SW 1271 (cell line): ENCODE results near the gene WDTC1.
A peak's percentile ranks its signal among the peaks of the same experiment; 100 is the strongest.
"Not testable (repeated sequence)": the region's sequence is repeated elsewhere in the genome, so short reads cannot be mapped to it uniquely, and the experiment has no call there.

ENCODE experiments used
- DNase-seq, 2 experiments: peaks; one replicate each; lab custom pipeline; 2025; lab: John Stamatoyannopoulos, UW

Gene WDTC1, protein sequence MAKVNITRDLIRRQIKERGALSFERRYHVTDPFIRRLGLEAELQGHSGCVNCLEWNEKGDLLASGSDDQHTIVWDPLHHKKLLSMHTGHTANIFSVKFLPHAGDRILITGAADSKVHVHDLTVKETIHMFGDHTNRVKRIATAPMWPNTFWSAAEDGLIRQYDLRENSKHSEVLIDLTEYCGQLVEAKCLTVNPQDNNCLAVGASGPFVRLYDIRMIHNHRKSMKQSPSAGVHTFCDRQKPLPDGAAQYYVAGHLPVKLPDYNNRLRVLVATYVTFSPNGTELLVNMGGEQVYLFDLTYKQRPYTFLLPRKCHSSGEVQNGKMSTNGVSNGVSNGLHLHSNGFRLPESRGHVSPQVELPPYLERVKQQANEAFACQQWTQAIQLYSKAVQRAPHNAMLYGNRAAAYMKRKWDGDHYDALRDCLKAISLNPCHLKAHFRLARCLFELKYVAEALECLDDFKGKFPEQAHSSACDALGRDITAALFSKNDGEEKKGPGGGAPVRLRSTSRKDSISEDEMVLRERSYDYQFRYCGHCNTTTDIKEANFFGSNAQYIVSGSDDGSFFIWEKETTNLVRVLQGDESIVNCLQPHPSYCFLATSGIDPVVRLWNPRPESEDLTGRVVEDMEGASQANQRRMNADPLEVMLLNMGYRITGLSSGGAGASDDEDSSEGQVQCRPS

DNA sequence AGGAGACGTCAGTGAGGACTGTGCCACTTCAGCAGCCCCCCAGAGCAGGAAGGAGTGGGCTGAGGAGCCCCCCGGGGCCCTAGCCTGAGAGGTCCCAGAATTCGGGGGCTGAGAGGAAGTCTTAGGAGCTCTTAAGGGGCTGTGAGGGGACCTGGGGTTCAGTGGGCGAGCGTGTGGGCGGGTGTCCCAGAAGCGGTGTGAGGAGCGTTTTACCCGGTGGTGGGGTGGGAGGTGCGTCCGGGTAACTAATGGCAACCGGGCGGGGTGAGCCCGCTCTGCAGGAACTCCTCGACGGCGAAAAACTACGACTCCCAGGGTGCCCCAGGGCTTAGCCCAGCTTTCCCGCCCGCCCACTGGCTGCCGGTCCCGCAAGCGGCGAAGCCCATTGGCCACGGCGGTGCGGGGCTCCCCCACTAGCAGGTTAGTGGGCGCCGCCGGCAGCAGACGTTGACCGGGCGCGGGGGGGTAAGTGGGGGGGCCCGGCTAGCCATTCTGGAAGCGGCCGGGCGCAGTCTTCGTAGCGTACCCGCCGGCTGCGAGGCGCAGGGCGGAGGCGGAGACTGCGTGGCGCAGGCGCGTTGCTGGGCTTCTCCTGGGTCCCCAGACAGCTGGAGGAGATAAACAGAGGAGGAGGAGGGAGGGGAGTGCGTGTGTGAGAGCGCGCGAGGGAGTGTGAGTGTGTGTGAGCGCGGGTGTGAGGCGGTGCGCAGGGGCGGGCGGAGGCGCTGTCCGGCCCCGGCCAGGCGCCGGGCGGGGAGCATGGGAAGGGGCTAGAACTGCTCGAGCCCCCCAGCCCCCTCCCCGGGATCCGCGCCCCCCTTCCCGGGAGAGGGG lies at the start of gene WDTC1:
WDTC1 (plus strand) TSS at position 584 of the 834 bp plus-strand sequence. CDS start 26,423 bp downstream, outside the sequence.
- DNase-seq = peak; percentile 84 to 89

DNA sequence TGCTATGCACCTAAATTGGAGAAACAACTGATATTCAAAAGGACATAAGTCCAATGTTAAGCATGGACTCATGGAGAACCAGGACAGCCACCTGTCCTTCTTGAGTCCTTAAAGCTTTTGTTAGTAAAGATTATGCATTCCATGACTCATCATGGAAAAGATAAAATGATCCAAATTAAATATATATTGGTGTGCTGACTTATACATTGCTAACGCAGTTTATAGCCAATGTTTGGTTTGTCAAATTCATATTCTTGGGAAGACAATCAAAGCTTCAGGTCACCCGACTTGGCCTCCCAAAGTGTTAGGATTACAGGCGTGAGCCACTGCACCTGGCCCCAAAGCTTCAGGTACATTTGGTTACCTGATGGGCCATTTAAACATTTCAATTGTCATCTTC lies 49.8 kb upstream of the WDTC1 start:
- DNase-seq = not testable (repeated sequence)

DNA sequence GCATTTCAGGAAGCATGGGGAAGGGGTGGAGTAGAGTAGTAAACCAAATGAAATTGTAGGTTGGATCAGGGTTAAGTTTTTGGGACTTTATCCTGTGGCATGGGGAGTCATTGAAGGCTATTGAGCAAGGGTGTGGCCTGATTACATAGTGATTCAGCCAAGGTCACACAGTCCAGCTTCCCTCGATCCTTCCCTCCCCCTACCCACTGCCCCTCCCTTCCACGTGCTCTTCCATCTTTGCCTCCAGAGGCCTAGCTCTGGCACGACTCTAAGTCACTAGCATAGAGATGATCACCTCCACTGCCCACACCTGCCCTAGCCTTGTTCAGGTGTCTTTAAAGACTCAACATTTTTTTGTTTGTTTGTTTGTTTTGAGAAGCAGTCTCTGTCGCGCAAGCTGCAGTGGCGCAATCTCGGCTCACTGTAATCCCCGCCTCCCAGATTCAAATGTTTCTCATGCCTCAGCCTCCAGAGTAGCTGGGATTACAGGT lies 42.3 kb upstream of the WDTC1 start:
- DNase-seq = no peak

DNA sequence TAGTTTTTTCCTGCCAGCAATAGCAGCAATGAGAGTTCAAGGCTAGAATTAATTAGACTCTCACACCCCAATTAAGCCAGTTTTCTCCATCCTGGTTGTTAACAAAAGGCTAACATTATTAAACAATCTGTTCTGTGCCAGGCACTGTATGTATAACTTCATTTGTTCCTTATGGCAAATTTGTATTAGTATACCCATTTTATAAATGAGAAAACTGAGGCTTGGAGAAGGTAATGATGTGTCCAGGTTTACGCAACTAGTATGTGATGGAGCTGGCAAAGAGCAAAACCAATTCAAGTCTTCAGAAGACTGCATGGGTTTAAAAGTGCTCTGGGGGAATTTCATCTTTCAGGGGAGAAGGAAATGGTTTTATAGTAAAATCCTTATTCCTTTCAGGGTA lies 41.2 kb upstream of the WDTC1 start:
- no peak for DNase-seq

DNA sequence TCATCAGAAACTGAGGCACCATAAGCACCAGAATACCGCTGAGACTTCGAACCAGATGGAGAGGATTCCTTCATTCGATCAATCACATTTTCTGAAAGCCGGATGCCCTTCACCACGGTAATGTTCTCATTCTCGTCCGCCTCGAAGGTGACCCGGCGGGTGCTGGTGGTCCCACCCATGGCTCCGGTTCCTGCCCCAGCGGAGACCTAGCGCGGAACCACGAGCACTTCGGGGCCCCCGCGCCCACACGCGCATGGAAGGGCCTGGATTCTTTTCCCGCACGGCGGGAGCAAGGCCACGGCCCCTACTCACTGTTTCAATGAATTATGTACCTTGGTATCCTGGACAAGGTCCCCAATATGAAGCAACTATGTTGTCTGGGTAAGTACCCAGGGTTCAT lies 33.1 kb upstream of the WDTC1 start:
- no peak for DNase-seq

DNA sequence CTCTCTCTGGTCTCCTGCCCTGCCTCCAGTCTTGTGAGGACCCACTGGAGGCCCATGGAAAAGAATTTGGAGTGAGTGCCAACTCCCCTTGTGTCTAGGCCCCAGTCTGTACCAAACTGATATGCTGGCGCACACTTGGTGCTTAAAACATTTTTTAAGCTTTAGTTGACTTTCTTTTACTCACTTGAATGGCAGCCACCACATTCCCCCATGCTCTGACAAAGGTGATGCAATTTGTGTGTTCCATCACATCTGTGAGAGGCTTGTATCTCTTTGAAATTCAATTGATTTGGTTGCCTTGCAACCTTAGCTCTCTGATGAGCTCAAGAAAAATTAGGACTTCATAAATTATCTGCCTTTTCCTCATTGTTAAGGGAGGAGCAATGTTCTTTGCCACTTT lies 30.5 kb upstream of the WDTC1 start:
- DNase-seq = no peak

DNA sequence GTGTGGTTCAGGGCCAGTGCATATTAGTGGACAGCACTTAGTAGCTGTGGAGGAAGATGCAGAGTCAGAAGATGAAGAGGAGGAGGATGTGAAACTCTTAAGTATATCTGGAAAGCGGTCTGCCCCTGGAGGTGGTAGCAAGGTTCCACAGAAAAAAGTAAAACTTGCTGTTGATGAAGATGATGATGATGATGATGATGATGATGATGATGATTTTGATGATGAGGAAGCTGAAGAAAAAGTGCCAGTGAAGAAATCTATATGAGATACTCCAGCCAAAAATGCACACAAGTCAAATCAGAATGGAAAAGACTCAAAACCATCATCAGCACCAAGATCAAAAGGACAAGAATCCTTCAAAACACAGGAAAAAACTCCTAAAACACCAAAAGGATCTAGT lies 27.2 kb upstream of the WDTC1 start:
- not testable (repeated sequence) for DNase-seq

DNA sequence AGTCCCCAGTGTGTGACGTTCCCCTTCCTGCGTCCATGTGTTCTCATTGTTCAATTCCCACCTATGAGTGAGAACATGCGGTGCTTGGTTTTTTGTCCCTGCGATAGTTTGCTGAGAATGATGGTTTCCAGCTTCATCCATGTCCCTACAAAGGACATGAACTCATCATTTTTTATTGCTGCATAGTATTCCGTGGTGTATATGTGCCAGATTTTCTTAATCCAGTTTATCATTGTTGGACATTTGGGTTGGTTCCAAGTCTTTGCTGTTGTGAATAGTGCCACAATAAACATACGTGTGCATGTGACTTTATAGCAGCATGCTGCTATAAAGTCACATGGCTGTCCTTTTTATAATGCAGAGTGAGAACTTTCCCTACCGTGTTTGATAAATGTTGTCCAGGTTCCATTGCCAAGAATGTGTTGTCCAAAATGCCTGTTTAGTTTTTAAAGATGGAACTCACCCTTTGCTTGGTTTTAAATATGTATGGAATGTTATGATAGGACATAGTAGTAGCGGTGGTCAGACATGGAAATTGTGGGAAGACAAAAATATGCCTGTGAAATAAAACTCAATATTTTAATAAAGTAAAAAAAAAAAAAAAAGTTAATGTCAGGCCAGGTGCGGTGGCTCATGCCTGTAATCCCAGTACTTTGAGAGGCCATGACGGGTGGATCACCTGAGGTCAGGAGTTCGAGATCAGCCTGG lies 26.1 kb upstream of the WDTC1 start:
- not testable (repeated sequence) for DNase-seq

DNA sequence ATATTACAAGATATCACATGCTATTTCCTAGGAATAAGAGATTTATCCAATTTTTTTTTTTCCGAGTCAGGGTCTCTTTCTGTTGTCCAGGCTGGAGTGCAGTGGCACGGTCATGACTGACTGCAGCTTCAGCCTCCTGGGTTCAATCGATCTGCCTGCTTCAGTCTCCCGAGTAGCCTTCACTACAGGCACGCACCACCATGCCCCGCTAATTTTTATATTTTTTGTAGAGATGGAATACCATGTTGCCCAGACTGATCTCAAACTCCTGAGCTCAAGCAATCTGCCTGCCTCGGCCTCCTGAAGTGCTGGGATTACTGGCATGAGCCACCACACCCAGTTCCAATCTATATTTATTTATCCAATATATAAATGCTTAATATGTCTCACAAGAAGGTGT lies 18.0 kb upstream of the WDTC1 start:
- DNase-seq = no peak

DNA sequence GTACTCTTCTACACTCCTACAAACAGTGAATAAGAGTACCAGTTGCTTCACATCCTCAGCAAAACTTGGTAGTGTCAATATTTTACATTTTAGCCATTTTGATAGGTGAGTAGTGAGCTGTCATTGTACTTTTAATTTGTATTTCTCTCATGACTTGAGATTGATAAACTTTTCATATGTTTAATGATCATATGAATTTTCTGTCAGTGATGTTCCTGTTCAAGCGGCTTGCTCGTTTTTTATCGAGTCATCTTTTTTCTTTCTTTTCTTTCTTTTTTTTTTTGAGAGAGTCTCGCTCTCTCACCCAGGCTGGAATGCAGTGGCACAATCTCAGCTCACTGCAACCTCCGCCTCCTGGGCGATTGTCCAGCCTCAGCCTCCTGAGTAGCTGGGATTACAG lies 17.0 kb upstream of the WDTC1 start:
- no peak for DNase-seq

DNA sequence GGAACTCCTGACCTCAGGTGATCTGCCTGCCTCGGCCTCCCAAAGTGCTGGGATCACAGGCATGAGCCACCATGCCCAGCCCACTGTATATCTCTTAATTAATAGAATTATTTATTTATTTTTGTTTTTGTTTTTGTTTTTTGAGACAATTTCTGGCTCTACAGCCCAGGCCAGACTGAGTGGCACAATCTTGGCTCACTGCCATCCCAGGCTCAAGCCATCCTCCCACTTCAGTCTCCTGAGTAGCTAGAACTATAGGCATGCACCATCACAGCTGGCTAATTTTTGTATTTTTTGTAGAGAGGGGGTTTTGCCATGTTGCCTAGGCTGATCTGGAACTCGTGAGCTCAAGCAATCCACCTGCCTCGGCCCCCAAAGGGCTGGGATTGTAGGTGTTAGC lies 15.7 kb upstream of the WDTC1 start:
- no peak for DNase-seq

DNA sequence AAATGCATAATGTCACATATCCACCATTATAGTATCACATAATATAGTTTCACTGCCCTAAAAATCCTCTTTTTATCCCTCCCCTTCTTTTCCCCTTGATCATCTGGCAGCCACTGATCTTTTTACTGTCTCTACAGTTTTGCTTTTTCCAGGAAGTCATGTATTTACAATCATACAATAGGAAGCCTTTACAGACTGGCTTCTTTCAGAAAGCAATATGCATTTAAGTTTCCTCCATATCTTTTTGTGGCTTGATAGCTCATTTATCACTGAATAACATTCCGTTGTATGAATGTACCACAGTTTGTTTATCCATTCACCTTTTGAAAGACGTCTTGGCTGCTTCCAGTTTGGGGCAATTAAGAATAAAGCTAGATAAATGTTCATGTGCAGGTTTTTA lies 14.3 kb upstream of the WDTC1 start:
- no peak for DNase-seq

DNA sequence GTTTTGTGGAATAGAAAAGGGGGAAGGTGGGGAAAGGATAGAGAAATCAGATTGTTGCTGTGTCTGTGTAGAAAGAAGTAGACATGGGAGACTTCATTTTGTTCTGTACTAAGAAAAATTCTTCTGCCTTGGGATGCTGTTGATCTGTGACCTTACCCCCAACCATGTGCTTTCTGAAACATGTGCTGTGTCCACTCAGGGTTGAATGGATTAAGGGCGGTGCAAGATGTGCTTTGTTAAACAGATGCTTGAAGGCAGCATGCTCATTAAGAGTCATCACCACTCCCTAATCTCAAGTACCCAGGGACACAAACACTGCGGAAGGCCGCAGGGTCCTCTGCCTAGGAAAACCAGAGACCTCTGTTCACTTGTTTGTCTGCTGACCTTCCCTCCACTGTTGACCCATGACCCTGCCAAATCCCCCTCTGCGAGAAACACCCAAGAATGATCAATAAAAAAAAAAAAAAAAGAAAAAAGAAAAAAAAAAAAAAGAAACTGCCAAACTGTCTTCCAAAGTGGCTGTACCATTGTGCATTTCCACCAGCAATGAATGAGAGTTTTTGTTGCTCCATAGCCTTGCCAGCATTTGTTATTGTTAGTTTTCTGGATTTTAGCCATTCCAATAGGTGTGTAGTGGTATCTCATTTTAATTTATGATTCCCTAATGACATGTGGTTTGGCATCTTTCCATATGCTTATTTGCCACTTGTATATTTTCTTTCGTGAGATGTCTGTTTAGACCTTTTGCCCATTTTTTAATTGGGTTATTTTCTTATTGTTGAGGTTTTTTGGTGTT lies 13.5 kb upstream of the WDTC1 start:
- DNase-seq = not testable (repeated sequence)

DNA sequence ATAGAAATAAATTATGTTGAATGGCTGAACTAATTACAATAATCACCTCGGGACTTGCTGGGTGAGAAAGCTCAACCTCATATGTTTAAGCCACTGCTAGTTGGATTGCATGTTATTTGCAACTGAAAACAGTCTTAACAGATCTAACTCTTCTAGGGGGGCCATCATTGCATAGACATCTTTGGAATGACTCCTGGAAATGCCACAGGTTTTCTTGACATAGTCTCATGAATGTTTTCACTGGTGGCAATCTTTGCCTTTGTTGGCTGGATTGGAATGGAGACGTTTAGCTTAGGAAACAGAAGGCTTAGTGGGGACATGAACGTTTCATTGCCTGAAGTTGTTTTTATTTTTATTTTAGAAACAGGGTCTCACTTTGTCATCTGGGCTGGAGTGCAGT lies 8.8 kb upstream of the WDTC1 start:
- DNase-seq = no peak

DNA sequence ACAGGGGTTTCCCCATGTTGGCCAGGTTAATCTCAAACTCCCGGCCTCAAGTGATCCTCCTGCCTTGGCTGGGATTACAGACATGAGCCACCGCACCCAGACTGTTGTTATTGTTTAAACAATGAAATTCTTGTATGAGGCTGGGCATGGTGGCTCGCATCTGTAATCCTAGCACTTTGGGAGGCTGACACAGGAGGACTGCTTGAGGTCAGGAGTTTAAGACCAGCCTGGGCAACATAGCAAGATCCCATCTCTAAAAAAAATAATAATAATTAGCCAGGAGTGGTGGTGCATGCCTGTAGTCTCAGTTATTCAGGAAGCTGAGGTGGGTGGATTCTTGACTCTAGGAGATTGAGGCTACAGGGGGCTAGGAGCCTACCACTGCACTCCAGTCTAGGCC lies 6.7 kb upstream of the WDTC1 start:
- DNase-seq = no peak

DNA sequence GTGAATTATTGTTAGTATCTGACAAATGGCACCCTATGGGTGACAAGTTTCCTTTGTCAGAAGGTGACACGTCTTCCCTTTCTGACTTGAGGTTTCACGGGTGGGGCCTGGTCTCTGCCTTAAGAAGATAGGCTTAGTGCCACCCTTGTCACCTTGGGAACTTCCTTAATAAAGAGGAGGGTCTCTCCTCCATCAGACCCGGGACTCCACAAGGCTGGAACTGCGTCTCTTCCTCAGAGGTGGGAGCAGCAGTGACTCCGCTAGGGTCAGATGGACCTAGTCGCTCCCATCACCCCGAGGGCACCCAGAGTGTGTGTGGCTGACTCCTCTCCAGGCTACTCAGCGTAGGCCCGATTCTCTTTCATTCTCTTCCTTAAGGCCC lies 774 bp upstream of the WDTC1 start:
- DNase-seq = no peak

DNA sequence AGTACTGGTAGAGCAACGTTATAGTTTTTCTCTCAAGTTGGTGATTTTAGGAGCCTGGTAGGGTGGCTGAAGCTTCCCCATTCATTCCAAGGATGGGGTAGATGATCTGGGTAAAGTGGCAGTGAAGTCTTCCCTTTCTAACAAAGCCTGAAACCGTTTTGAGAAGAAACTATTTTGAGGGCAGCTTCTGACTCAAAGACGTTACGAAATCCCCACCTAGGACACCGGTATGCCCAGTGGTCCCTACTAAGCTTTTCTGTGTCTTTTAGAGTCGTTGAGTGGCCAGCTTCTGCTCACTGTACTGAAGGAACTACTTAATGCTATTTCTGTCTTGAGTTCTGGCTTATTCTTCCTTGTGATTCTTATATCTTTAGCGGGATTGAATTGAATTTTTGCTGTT lies 1.4 kb downstream of the WDTC1 start:
- no peak for DNase-seq

DNA sequence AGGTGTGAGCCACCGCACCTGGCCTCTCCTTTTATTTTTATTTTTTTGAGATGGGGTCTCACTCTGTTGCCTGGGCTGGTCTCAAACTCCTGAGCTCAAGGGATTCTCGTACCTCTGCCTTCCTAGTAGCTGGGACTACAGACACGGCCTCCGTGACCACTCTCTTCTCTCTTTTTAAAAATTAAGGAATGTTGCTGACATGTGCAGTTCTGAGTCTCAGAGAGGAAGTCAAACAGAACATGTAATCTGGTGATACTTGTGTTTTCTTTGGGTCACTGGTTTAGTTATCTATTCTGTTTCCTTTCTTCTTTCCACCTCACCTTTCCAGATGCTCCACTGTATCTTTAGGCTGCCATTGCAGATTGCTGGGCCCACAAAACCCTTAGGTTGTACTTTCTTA lies 2.7 kb downstream of the WDTC1 start:
- DNase-seq = no peak

DNA sequence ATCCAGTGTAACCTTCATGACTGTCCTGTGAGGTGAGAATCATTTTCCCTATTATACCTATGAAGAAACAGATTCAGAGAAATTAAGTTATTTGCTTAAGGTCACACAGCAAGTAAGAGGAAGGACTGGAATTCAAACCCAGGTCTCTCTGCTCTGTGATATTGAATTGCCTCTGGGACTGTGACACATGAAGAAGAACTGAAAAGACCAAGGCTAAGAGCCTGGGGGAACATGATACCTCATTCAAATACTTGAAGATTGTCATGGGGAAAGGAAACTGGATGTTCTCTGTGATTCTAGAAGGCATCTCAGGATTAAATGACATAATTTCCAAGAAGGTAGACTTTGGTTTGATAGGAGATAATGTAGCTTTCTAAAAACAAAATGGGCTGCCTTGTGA lies 3.6 kb downstream of the WDTC1 start:
- no peak for DNase-seq

DNA sequence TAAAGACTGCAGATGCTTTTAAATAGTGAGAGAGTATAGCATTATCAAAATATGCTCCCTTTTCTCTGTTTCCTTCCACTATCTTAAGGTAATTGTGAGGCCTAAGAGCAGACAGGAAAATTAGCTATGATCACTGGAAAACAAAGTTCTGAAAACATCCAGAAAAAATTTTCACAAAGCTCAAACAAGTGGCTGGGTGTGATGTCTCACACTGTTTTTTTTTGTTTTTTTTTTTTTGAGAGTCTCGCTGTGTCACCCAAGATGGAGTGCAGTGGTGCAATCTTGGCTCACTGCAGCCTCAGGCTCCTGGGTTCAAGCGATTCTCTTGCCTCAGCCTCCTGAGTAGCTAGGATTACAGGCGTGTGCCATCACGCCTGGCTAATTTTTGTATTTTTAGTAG lies 7.2 kb downstream of the WDTC1 start:
- DNase-seq = no peak

DNA sequence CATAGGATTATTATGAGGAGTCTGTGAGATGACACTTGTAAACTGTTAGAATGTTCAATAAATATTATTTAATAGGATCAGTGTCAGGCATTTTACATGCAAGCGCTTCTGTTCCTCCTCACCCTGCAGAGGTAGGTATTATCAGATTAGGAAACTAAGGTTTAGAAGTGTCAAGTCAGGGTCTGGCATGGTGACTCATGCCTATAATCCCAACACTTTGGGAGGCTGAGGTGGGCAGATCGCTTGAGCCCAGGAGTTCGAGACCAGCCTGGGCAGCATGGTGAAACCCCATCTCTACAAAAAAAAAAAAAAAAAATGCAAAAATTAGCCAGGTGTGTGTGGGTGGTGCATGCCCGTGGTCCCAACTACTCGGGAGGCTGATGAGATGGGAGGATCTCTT lies 9.2 kb downstream of the WDTC1 start:
- not testable (repeated sequence) for DNase-seq
